ENCODE measurements around the gene NAV3. TPM values are rescaled to one million over a fixed set of nuclear protein-coding genes. Genes with fewer than 3 reads are reported as not detected.
"Not testable (repeated sequence)": the region's sequence is repeated elsewhere in the genome, so short reads cannot be mapped to it uniquely, and the experiment has no call there.

Gene NAV3
- total RNA-seq, 3 donors from 2014 or later, result 0.90 to 5.3 (median 2.5) TPM

DNA sequence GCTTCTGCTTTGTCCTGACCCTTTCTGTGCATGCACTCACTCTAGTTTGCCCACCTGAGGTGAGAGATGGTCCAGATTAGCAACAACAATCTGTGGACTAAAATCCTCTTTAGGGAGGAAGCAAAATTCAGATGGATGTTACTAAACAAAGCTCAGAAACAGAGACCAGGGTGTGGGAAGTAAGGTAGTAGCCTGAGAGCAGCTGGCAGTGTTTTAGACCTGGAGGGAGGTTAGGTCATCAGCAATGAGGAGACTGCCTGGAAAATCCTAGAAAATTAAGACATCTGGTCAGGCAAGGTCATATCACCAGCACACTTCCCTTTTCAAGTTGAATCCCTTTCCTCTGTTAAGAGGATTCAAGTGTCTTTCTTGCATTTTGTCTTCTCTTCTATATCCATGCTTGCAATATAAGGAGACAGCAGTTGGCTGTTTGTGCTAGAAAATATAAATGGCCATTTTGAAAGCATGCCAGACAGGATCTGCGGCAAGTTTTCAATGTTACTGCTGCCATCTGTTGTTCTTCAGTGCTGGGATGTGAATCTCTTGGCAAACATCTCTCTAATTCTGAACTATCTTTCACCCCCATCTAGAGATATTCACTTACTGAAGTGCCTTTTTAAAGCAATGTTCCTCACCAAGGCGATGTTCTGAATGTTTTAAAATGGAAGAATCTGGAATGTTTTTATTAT is 266.4 kb downstream of the NAV3 start:
- intact Hi-C loops (cut with DNase I, micrococcal nuclease), result no loop called here
- Histone ChIP-seq H3K4me3 (no peak overlapping the region), H3K36me3 (ENCODE audit: low read depth) (no peaks in the 10 kb centered on the region), H3K9me3 (no peaks in the 10 kb centered on the region), H3K4me1 (ENCODE audit: low read depth) (no peaks in the 10 kb centered on the region)
- TF ChIP-seq, protein P1, sequence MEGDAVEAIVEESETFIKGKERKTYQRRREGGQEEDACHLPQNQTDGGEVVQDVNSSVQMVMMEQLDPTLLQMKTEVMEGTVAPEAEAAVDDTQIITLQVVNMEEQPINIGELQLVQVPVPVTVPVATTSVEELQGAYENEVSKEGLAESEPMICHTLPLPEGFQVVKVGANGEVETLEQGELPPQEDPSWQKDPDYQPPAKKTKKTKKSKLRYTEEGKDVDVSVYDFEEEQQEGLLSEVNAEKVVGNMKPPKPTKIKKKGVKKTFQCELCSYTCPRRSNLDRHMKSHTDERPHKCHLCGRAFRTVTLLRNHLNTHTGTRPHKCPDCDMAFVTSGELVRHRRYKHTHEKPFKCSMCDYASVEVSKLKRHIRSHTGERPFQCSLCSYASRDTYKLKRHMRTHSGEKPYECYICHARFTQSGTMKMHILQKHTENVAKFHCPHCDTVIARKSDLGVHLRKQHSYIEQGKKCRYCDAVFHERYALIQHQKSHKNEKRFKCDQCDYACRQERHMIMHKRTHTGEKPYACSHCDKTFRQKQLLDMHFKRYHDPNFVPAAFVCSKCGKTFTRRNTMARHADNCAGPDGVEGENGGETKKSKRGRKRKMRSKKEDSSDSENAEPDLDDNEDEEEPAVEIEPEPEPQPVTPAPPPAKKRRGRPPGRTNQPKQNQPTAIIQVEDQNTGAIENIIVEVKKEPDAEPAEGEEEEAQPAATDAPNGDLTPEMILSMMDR (IDR thresholded peaks at IDR 0.05), result no peak
- ATAC-seq (no peak), DNase-seq (no peak)

DNA sequence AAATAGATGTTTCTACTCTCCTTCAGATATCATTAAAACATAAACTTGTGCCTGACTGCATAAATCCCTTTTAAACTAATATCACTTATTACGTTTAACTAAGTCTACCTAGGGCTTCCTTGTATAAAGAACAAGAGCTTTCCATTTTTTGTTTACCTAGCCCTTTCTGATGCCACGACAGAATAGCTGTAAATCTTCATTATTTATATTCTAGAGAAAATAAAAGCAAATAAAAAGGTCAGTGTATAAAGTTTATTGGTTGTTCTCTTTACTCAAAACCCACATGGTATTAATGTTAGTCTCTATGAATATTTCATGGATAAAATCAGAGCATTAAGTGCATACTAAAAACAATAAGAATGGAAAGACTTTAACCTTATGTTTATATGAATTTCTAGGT is 269.1 kb downstream of the NAV3 start:
- intact Hi-C loops (cut with DNase I, micrococcal nuclease), result no loop called here
- ATAC-seq, result no peak
- H3K9me3 ChIP-seq, result no peaks in the 10 kb centered on the region
- no peak for DNase-seq
- TF ChIP-seq, protein P1 (IDR thresholded peaks at IDR 0.05), result no peak
- H3K4me1 ChIP-seq (ENCODE audit: low read depth), result no peaks in the 10 kb centered on the region
- H3K4me3 ChIP-seq, result no peak overlapping the region
- no peaks in the 10 kb centered on the region for H3K36me3 ChIP-seq (ENCODE audit: low read depth)

DNA sequence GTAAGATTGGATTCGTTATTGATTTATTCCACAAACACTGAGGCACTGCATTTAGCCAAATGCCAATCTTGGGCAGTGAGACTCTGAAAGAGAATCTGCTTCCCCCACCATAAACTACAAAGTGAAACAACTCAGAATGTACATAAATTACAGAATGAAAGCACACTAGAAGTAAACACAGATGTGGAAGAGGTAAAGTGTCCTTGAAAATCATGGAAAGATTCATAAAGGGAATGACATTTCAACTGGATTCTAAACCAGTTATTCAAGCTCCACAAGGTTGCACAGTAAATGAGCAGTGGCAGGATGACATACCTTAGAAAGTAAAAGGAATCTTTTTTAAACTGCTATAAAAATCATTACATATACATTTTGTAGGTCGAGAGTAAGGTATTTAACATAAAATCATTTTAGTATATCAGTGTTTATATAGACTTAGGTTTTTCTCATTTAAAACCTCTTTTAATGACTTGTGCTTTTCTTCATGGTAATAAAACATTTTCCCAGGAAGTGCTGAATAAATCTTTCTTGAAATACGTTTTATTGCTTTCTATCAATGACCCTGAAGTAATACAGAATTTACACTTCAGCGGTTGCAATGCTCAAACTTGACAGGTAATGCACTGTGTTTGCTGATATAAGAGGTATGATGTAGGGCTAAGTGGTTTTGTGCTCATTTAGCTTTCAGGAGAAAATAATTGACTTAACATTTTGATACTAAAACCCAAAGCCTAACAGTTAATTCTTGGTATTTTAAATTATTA is 270.6 kb downstream of the NAV3 start:
- no peak overlapping the region for H3K4me3 ChIP-seq
- intact Hi-C loops (cut with DNase I, micrococcal nuclease), result no loop called here
- no peaks in the 10 kb centered on the region for H3K4me1 ChIP-seq (ENCODE audit: low read depth)
- DNase-seq (no peak), ATAC-seq (peak; percentile 24)
- no peaks in the 10 kb centered on the region for H3K36me3 ChIP-seq (ENCODE audit: low read depth)
- TF ChIP-seq, protein P1 (IDR thresholded peaks at IDR 0.05), result no peak
- H3K9me3 ChIP-seq, result no peaks in the 10 kb centered on the region

DNA sequence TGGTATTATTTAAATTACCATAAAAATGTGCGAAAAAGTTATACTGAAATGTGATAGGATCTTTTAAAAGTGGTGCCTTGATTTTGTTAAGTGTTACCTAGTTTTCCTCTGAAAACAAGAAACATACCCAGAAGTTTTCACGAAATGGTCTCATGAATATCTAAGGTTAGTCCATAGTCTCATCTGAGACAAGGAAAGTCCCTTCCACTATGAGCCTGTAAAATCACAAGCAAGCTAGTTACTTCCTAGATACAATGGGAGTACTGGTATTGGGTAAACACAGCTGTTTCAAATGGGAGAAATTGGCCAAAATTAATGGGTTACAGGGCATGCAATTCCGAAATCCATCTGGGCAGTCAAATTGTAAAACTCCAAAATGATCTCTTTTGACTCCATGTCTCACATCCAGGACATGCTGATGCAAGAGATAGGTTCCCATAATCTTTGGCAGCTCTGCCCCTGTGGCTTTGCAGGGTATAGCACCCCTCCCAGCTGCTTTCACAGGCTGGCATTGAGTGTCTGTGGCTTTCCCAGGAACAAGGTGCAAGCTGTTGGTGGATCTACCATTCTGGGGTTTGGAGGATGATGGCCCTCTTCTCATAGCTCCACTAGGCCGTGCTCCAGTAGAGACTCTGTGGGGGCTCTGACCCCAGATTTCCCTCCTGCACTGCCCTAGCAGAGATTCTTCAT is 271.4 kb downstream of the NAV3 start:
- no peak overlapping the region for H3K4me3 ChIP-seq
- no peak for ATAC-seq
- intact Hi-C loops (cut with DNase I, micrococcal nuclease), result no loop called here
- no peaks in the 10 kb centered on the region for H3K36me3 ChIP-seq (ENCODE audit: low read depth)
- no peaks in the 10 kb centered on the region for H3K4me1 ChIP-seq (ENCODE audit: low read depth)
- no peak for DNase-seq
- TF ChIP-seq, protein P1 (IDR thresholded peaks at IDR 0.05), result no peak
- H3K9me3 ChIP-seq, result no peaks in the 10 kb centered on the region

DNA sequence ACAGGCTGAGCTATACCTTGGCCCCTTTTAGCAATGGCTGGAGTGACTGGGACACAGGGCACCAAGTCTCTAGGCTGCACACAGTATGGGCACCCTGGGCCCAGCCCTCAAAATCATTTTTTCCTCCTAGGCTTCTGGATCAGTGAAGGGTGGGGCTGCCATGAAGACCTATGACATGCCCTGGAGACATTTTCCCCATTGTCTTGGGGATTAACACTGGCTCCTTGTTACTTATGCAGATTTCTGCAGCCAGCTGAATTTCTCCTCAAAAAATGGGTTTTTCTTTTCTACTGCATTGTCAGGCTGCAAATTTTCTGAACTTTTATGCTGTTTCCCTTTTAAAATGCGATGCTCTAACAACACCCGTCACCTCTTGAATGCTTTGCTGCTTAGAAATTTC is 272.1 kb downstream of the NAV3 start:
- H3K36me3 ChIP-seq (ENCODE audit: low read depth); H3K9me3 ChIP-seq; H3K4me1 ChIP-seq (ENCODE audit: low read depth); ATAC-seq; intact Hi-C loops (cut with DNase I, micrococcal nuclease); H3K4me3 ChIP-seq; DNase-seq: not testable (repeated sequence)

DNA sequence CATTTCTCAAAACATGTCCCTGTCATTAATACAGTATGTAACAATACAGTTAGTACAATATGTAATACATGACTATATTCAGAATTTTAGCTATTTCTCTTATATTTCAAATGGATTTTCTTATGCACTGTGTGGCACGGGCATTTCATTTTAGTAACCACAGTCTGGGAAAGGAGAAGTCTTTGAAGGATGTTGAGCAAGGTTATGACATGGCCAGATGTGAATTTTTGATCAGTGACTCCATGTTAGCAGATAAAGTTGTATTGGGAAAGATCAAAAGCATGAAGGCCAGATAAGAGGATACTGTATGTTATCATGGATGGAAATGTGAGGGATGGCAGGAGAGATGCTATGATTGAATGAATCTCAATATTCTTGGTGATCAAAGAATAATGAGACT is 285.2 kb downstream of the NAV3 start:
- Histone ChIP-seq H3K4me1 (ENCODE audit: low read depth) (no peaks in the 10 kb centered on the region), H3K4me3 (no peak overlapping the region), H3K36me3 (ENCODE audit: low read depth) (no peaks in the 10 kb centered on the region), H3K9me3 (peaks cover 4% of the 10 kb centered on the region)
- DNase-seq (no peak), ATAC-seq (no peak)
- intact Hi-C loops (cut with DNase I, micrococcal nuclease), result no loop called here
- TF ChIP-seq, protein P1 (IDR thresholded peaks at IDR 0.05), result no peak
